ENCODE results near the gene CYTH4. TPM values are rescaled to one million over a fixed set of nuclear protein-coding genes. Genes with fewer than 3 reads are reported as not detected.

The CYTH4 gene
- total and polyA plus RNA-seq, 2 of the 8 experiments (the other 6 are each of a cell fraction or from before 2014, with no cell fraction given) = 0.09 TPM; not detected in 1

DNA sequence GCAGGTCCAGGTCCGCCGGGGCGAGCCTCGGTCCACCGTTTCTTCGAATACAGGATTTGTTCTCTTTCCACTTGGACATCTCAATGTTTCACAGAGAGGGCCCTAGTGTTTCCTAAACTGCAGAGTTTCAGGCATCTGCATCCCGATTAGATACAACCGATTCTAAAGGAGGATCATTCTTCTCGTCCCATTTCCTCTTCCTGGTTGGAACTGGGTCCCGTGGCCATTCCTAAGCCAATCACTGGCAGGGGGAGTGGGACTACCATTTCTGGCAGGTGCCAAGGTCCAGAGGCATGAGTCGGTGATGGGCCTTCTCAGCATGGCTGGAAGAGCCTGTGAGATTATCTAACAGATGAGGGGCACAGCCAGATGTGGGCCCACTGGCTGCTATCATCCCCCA is 76.1 kb downstream of the CYTH4 start:
- no peaks in the 10 kb centered on the region; a peak in 1 of 7 replicates for H3K4me1 ChIP-seq (replicated peaks in 1 of 4; ENCODE audit: control insufficient read depth in 3 of 4, insufficient read depth in 4 of 4, low read length in 3 of 4)
- no peak overlapping the region for H3K27ac ChIP-seq (ENCODE audit: low read depth, low read length)
- no peak overlapping the region for H2BK12ac ChIP-seq (ENCODE audit: low read depth, low read length)
- peak overlapping the region; percentile 57; the same call in 1 of the 2 replicates for H4K8ac ChIP-seq (ENCODE audit: extremely low read depth, insufficient read depth, low read length)
- H3K79me1 ChIP-seq (ENCODE audit: low read depth, low read length) = no peaks in the 10 kb centered on the region
- no peak overlapping the region for H3K4me2 ChIP-seq (ENCODE audit: insufficient read depth in 1 of 2, low read depth in 2 of 2, low read length in 2 of 2)
- no peak overlapping the region for H2BK20ac ChIP-seq (ENCODE audit: low read length)
- H3K4ac ChIP-seq (replicated peaks; ENCODE audit: insufficient read length, low read depth, low read length) = no peak overlapping the region
- H2AK5ac ChIP-seq (ENCODE audit: low read depth, low read length) = no peak overlapping the region
- no peak overlapping the region for H2BK5ac ChIP-seq (ENCODE audit: low read depth, low read length)
- DNase-seq (ENCODE audit: low read depth in 1 of 2, low spot score in 2 of 2) (no peak), FAIRE-seq (no peak)
- no peaks in the 10 kb centered on the region for H3K79me2 ChIP-seq (ENCODE audit: control insufficient read depth in 1 of 2, insufficient read depth in 2 of 2, low read length in 2 of 2)
- no peaks in the 10 kb centered on the region for H3K23me2 ChIP-seq (ENCODE audit: low read depth, low read length)
- no peak overlapping the region for H4K91ac ChIP-seq (replicated peaks; ENCODE audit: insufficient read length, low read length)
- no peak overlapping the region for H3K18ac ChIP-seq (ENCODE audit: extremely low read depth, low read length)
- H3K9me3 ChIP-seq (ENCODE audit: insufficient read depth in 2 of 2, low read depth in 1 of 2, low read length in 1 of 2) = no peaks in the 10 kb centered on the region
- no peaks in the 10 kb centered on the region for H4K20me1 ChIP-seq (replicated peaks in 1 of 2; ENCODE audit: control insufficient read depth in 1 of 2, insufficient read depth in 2 of 2, low read length in 2 of 2)
- H3K23ac ChIP-seq (ENCODE audit: insufficient read length) = no peak overlapping the region
- H4K5ac ChIP-seq (ENCODE audit: insufficient read length, low read depth, low read length) = no peak overlapping the region
- H3K27me3 ChIP-seq (replicated peaks in 1 of 4; ENCODE audit: control insufficient read depth in 3 of 4, extremely low read depth in 1 of 4, insufficient read depth in 3 of 4, low read length in 3 of 4) = peaks cover 0 to 3% (median 0%) of the 10 kb centered on the region in 4 experiments; a peak in 1 of 7 replicates
- H3K4me3 ChIP-seq (ENCODE audit: extremely low read depth in 1 of 4, insufficient read depth in 2 of 4, low read depth in 3 of 4, low read length in 4 of 4) = no peak overlapping the region
- WGBS, 2 experiments (ENCODE audit: extremely low coverage in 1 of 2, insufficient coverage in 1 of 2, insufficient read length in 1 of 2, insufficient replicate concordance in 2 of 2, low coverage in 1 of 2, low lambda C conversion rate in 2 of 2, missing lambda C conversion rate in 1 of 2) = 84% methylated on average over 11 of the region's 11 CpGs; no CpG with 5 or more reads in 1 of the 2 experiments
- no peak overlapping the region for H2BK15ac ChIP-seq (ENCODE audit: low read length)
- POLR2A ChIA-PET (ENCODE audit: partially characterized antibody) = no interaction called here
- CTCF ChIA-PET (ENCODE audit: partially characterized antibody) = no interaction called here
- no peaks in the 10 kb centered on the region for H3K36me3 ChIP-seq (ENCODE audit: control insufficient read depth in 2 of 4, insufficient read depth in 4 of 4, low read length in 3 of 4)
- H3K14ac ChIP-seq (ENCODE audit: insufficient read length) = no peak overlapping the region
- no peak overlapping the region for H3K9ac ChIP-seq (replicated peaks in 1 of 4; ENCODE audit: extremely low read depth in 1 of 4, low read depth in 3 of 4, low read length in 3 of 4)
- no peak overlapping the region for H2AFZ ChIP-seq (ENCODE audit: low read length)
- H2BK120ac ChIP-seq (replicated peaks; ENCODE audit: low read depth, low read length) = no peak overlapping the region
- H3K56ac ChIP-seq (replicated peaks; ENCODE audit: insufficient read length, low read depth, low read length) = no peak overlapping the region
- TF ChIP-seq TBP (IDR thresholded peaks at IDR 0.05; ENCODE audit: low read depth, low read length) (no peak), SIRT6 (IDR thresholded peaks at IDR 0.05; ENCODE audit: low read length) (no peak), JUND (IDR thresholded peaks at IDR 0.05; ENCODE audit: low read length) (no peak), RFX5 (IDR thresholded peaks at IDR 0.05; ENCODE audit: borderline replicate concordance, low read depth, low read length) (no peak), POU5F1 (IDR thresholded peaks at IDR 0.05; ENCODE audit: low read depth, low read length) (no peak), ASH2L (IDR thresholded peaks at IDR 0.05; ENCODE audit: low read length) (no peak), CBX5 (IDR thresholded peaks at IDR 0.05; ENCODE audit: low read depth, low read length) (no peak), TAF1 (IDR thresholded peaks at IDR 0.05; ENCODE audit: low read depth, low read length) (no peak), NRF1 (IDR thresholded peaks at IDR 0.05; ENCODE audit: low read depth, low read length) (no peak), HDAC2 (IDR thresholded peaks at IDR 0.05; ENCODE audit: borderline replicate concordance in 1 of 2, low read depth in 2 of 2, low read length in 2 of 2) (no peak), HDAC6 (IDR thresholded peaks at IDR 0.05; ENCODE audit: low read depth, low read length) (no peak), CHD2 (IDR thresholded peaks at IDR 0.05; ENCODE audit: low read length) (no peak), RBBP5 (IDR thresholded peaks at IDR 0.05; ENCODE audit: borderline replicate concordance, low read depth, low read length) (no peak)
- TF ChIP-seq, protein P1, sequence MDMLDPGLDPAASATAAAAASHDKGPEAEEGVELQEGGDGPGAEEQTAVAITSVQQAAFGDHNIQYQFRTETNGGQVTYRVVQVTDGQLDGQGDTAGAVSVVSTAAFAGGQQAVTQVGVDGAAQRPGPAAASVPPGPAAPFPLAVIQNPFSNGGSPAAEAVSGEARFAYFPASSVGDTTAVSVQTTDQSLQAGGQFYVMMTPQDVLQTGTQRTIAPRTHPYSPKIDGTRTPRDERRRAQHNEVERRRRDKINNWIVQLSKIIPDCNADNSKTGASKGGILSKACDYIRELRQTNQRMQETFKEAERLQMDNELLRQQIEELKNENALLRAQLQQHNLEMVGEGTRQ (IDR thresholded peaks at IDR 0.05; ENCODE audit: low read length) = no peak

Data from H1 (cell line).